A549 (cell line): ENCODE measurements around the gene CDC42EP5.

ENCODE experiments used
- CEBPB ChIP-seq, 2 experiments: fragments of >200 bp in 1 of 2; sonication (Bioruptor Twin) in 1 of 2; formaldehyde crosslinking in 1 of 2; IDR thresholded peaks; 2 replicates each; pipeline ENCODE4 v1.6.1; 2012 to 2016
- ESRRA ChIP-seq: fragments of 150-350 bp; IDR thresholded peaks from 2 replicates; pipeline ENCODE4 v1.6.1; 2014; ENCODE audit warnings: mild to moderate bottlenecking, low read length, borderline replicate concordance
- JUN ChIP-seq, 2 experiments: fragments of >200 bp; sonication (Bioruptor Twin); formaldehyde crosslinking; IDR thresholded peaks; 2 replicates in 1 of 2; 3 replicates in 1 of 2; pipeline ENCODE4 v1.6.1; 2016 to 2017
- PBX3 ChIP-seq: IDR thresholded peaks from 2 replicates; pipeline ENCODE4 v1.6.1; 2012
- POLR2A ChIP-seq: IDR thresholded peaks from 2 replicates; pipeline ENCODE4 v1.6.1; 2012; ENCODE audit warnings: mild to moderate bottlenecking, low read length
- RFX5 ChIP-seq: fragments of 450-650 bp; IDR thresholded peaks from 2 replicates; pipeline ENCODE4 v1.7.1; 2014; ENCODE audit warnings: antibody characterized with exemption, mild to moderate bottlenecking, moderate library complexity
- SMC3 ChIP-seq: fragments of >200 bp; sonication (Bioruptor Twin); formaldehyde crosslinking; IDR thresholded peaks from 3 replicates; pipeline ENCODE4 v1.6.1; 2018; ENCODE audit warnings: inconsistent platforms
- TF ChIP-seq, protein P1 (sequence below): fragments of >200 bp; sonication (Bioruptor Twin); formaldehyde crosslinking; IDR thresholded peaks from 3 replicates; pipeline ENCODE4 v1.5.1; 2016
- TF ChIP-seq, protein P2 (sequence below): fragments of 450-650 bp; IDR thresholded peaks from 2 replicates; pipeline ENCODE4 v1.6.1; 2014; ENCODE audit warnings: antibody characterized with exemption

DNA sequence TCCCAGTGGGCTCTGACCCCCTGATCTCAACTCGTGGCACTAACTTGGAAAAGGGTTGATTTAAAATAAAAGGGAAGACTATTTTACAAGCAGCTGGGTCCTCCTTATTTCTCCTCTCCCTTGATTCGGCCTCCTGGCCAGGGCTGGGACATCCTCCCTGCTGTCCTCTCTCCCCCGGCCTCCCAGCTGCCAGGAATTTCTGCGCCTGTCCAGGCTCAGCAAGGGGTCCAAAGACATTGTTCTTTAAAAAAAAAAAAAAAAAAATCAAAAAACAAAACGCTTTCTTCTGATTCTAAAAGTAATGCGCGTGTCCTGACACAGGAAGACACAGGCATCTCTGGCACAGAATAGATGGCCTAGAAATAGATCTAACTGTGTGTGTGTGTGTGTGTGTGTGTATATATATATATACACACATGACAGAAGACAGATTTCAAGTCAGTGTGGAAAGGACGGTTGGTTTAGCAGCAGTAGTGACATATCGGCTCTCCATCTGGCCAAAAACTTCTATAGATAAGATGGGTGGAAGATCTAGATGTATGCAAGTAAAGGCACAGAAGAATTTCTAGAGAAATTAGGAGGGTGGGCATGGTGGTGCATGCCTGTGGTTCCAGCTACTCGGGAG is 36.4 kb downstream of the CDC42EP5 start:
- TF ChIP-seq, protein P1, sequence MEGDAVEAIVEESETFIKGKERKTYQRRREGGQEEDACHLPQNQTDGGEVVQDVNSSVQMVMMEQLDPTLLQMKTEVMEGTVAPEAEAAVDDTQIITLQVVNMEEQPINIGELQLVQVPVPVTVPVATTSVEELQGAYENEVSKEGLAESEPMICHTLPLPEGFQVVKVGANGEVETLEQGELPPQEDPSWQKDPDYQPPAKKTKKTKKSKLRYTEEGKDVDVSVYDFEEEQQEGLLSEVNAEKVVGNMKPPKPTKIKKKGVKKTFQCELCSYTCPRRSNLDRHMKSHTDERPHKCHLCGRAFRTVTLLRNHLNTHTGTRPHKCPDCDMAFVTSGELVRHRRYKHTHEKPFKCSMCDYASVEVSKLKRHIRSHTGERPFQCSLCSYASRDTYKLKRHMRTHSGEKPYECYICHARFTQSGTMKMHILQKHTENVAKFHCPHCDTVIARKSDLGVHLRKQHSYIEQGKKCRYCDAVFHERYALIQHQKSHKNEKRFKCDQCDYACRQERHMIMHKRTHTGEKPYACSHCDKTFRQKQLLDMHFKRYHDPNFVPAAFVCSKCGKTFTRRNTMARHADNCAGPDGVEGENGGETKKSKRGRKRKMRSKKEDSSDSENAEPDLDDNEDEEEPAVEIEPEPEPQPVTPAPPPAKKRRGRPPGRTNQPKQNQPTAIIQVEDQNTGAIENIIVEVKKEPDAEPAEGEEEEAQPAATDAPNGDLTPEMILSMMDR: no peak
- TF ChIP-seq POLR2A (no peak), CEBPB (IDR thresholded peaks at IDR 0.05) (no peak), PBX3 (no peak), ESRRA (no peak), RFX5 (no peak), SMC3 (no peak), JUN (IDR thresholded peaks at IDR 0.05) (no peak)
- TF ChIP-seq, protein P2, sequence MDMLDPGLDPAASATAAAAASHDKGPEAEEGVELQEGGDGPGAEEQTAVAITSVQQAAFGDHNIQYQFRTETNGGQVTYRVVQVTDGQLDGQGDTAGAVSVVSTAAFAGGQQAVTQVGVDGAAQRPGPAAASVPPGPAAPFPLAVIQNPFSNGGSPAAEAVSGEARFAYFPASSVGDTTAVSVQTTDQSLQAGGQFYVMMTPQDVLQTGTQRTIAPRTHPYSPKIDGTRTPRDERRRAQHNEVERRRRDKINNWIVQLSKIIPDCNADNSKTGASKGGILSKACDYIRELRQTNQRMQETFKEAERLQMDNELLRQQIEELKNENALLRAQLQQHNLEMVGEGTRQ: no peak
